ENCODE data around the gene PSMB9. TPM values are rescaled to one million over a fixed set of nuclear protein-coding genes. Genes with fewer than 3 reads are reported as not detected.

The PSMB9 gene
- total and polyA plus RNA-seq, 2 of the 4 experiments (the other 2 are of a cell fraction): 9.0 to 12.8 TPM

GRCh38 chr6:32895006-32895345 is 41.0 kb downstream of the PSMB9 start:
- Histone ChIP-seq H3K4ac (ENCODE audit: low read depth, low read length) (peak overlapping the region; percentile 81), H2BK5ac (ENCODE audit: low read depth, low read length, poor library complexity, severe bottlenecking) (peak overlapping the region; percentile 58), H3K23ac (ENCODE audit: low read depth, low read length) (peak overlapping the region; percentile 83), H3K79me1 (ENCODE audit: low read depth in 1 of 2, low read length in 2 of 2) (peaks cover 31 to 35% of the 10 kb centered on the region in 2 experiments), H3K14ac (replicated peaks; ENCODE audit: low read depth, low read length) (peak overlapping the region; percentile 81), H2AK9ac (replicated peaks; ENCODE audit: low read depth, low read length, poor library complexity) (peak overlapping the region; percentile 89), H3K4me1 (ENCODE audit: control insufficient read depth, insufficient read depth, low read length) (peaks cover 2% of the 10 kb centered on the region; the same call in 1 of the 2 replicates), H3K27me3 (ENCODE audit: control insufficient read depth, insufficient read depth, low read length) (no peaks in the 10 kb centered on the region), H3K9me3 (ENCODE audit: control insufficient read depth, insufficient read depth, low read length) (no peaks in the 10 kb centered on the region), H2AK5ac (ENCODE audit: low read depth, low read length) (no peak overlapping the region), H2AFZ (replicated peaks; ENCODE audit: low read length, poor library complexity) (peak overlapping the region; percentile 97), H3K9me1 (ENCODE audit: insufficient read depth, low read length) (peaks cover 13% of the 10 kb centered on the region; the same call in 1 of the 2 replicates), H4K91ac (ENCODE audit: insufficient read depth, low read depth, low read length) (peak overlapping the region; percentile 71), H3K56ac (ENCODE audit: extremely low read depth, insufficient read depth, low read length) (peak overlapping the region; percentile 83), H4K5ac (ENCODE audit: low read depth, low read length) (no peak overlapping the region), H2BK20ac (ENCODE audit: low read depth, low read length) (no peak overlapping the region), H4K20me1 (ENCODE audit: insufficient read depth, low read length) (no peaks in the 10 kb centered on the region), H3K27ac (ENCODE audit: insufficient read depth, low read length) (peak overlapping the region; percentile 76), H3K9ac (ENCODE audit: low read depth, low read length) (peak overlapping the region; percentile 82), H3K4me2 (ENCODE audit: low read depth, low read length) (peak overlapping the region; percentile 73), H2BK120ac (ENCODE audit: low read depth, low read length) (peak overlapping the region; percentile 44; the same call in 1 of the 2 replicates), H4K8ac (ENCODE audit: low read depth in 2 of 2, low read length in 2 of 2) (peak overlapping the region; percentile 22 to 58), H3K18ac (ENCODE audit: low read depth, low read length) (no peak overlapping the region), H3K36me3 (ENCODE audit: control insufficient read depth, insufficient read depth, low read length) (peaks cover 1% of the 10 kb centered on the region; the same call in 1 of the 2 replicates), H2BK15ac (ENCODE audit: low read depth, low read length) (no peak overlapping the region), H3K4me3 (ENCODE audit: insufficient read depth, low read depth, low read length) (peak overlapping the region; percentile 84)
- no CpG with 5 or more reads among the region's 8 CpGs for WGBS, 2 experiments (ENCODE audit: extremely low coverage in 2 of 2, insufficient read length in 1 of 2)
- in situ Hi-C loops (cut with MboI; ENCODE audit: low sequenced_read_pairs): no loop called here
- BruUV-seq (replicated peaks): no TSS peak
- dilution Hi-C loops (cut with HindIII; ENCODE audit: low sequenced_read_pairs, unreplicated experiment): no loop called here
- TF ChIP-seq CHD1 (IDR thresholded peaks at IDR 0.05; ENCODE audit: low read depth, low read length) (no peak), USF2 (IDR thresholded peaks at IDR 0.05; ENCODE audit: low read depth, low read length) (no peak), FOS (IDR thresholded peaks at IDR 0.05; ENCODE audit: low read depth, low read length) (no peak), RCOR1 (IDR thresholded peaks at IDR 0.05; ENCODE audit: insufficient replicate concordance, low read length) (no peak), CTCF (conservative IDR thresholded peaks at IDR 0.05; ENCODE audit: low read depth, low read length) (no peak), RFX5 (IDR thresholded peaks at IDR 0.05; ENCODE audit: low read depth, low read length) (no peak), MAFK (IDR thresholded peaks at IDR 0.05; ENCODE audit: low read depth, low read length) (no peak), RAD21 (IDR thresholded peaks at IDR 0.05; ENCODE audit: low read length) (no peak), BHLHE40 (IDR thresholded peaks at IDR 0.05; ENCODE audit: low read depth, low read length) (no peak), NFE2L2 (IDR thresholded peaks at IDR 0.05; ENCODE audit: low read depth, low read length) (no peak), MAZ (IDR thresholded peaks at IDR 0.05; ENCODE audit: borderline replicate concordance, low read depth, low read length) (no peak), CEBPB (IDR thresholded peaks at IDR 0.05; ENCODE audit: low read depth, low read length) (no peak), SMC3 (IDR thresholded peaks at IDR 0.05; ENCODE audit: low read depth, low read length) (no peak), MXI1 (IDR thresholded peaks at IDR 0.05; ENCODE audit: borderline replicate concordance, low read depth, low read length) (no peak), ELK1 (IDR thresholded peaks at IDR 0.05; ENCODE audit: borderline replicate concordance, low read depth, low read length) (no peak), POLR2A (IDR thresholded peaks at IDR 0.05; ENCODE audit: low read depth, low read length) (no peak)
- no peak for DNase-seq
- ATAC-seq (ENCODE audit: low read depth): peak; percentile 28
- ChIA-PET CTCF (interaction anchor here (1.0 to 2.1 kb wide), 5 partner anchors 20 to 89 kb away, joined by 3 to 6 read pairs (median 4); no protein-coding TSS in a partner anchor), POLR2A (ENCODE audit: unreplicated experiment) (interaction anchor here (1.9 kb wide), 1 partner anchor 77 kb away, joined by 10 read pairs; no protein-coding TSS in a partner anchor)
- intact Hi-C loops (cut with micrococcal nuclease): loop anchor here (2.0 kb wide), 1 partner anchor 74 kb away; the partner anchor contains the start of gene BRD2

All from IMR-90 (cell line).